ENCODE measurements around the gene OR1S1.

OR1S1 gene

GRCh38 chr11:58178444-58178843 lies 34.1 kb upstream of the OR1S1 start:
- Histone ChIP-seq H3K27ac (ENCODE audit: extremely low read depth, low read depth, low read length) (no peak overlapping the region), H3K9me3 (ENCODE audit: control insufficient read depth, insufficient read depth, low read depth, low read length) (no peaks in the 10 kb centered on the region), H3K4me3 (ENCODE audit: low read depth, low read length) (no peak overlapping the region), H3K4me1 (ENCODE audit: control insufficient read depth, insufficient read depth, low read length) (no peaks in the 10 kb centered on the region), H3K36me3 (ENCODE audit: control insufficient read depth in 2 of 2, insufficient read depth in 1 of 2, low read length in 2 of 2) (no peaks in the 10 kb centered on the region)
- CTCF ChIA-PET = interaction anchor here (1.4 kb wide), 1 partner anchor 108 kb away, joined by 3 read pairs; no protein-coding TSS in a partner anchor
- TF ChIP-seq ZNF423 (tag by site-specific recombination; IDR thresholded peaks at IDR 0.05) = no peak
- no peak for TF ChIP-seq ZNF112 (tag by site-specific recombination; IDR thresholded peaks at IDR 0.05)
- TF ChIP-seq ZNF311 (tag by site-specific recombination; IDR thresholded peaks at IDR 0.05; ENCODE audit: borderline replicate concordance) = no peak
- TF ChIP-seq ZBTB48 (tag by site-specific recombination; IDR thresholded peaks at IDR 0.05) = no peak
- TF ChIP-seq ZNF707 (tag by site-specific recombination; IDR thresholded peaks at IDR 0.05) = no peak
- no peak for TF ChIP-seq ZNF544 (tag by site-specific recombination; IDR thresholded peaks at IDR 0.05)
- no peak for TF ChIP-seq ZFP3 (tag by site-specific recombination; IDR thresholded peaks at IDR 0.05; ENCODE audit: low read depth)
- TF ChIP-seq ZNF132 (tag by site-specific recombination; IDR thresholded peaks at IDR 0.05; ENCODE audit: borderline replicate concordance) = no peak
- TF ChIP-seq ZNF768 (tag by site-specific recombination; IDR thresholded peaks at IDR 0.05) = no peak
- POLR2A ChIA-PET = no interaction called here

GRCh38 chr11:58179648-58180047 lies 32.9 kb upstream of the OR1S1 start:
- no peaks in the 10 kb centered on the region for H3K36me3 ChIP-seq (ENCODE audit: control insufficient read depth in 2 of 2, insufficient read depth in 1 of 2, low read length in 2 of 2)
- H3K4me1 ChIP-seq (ENCODE audit: control insufficient read depth, insufficient read depth, low read length) = no peaks in the 10 kb centered on the region
- no peak overlapping the region for H3K4me3 ChIP-seq (ENCODE audit: low read depth, low read length)
- no peak overlapping the region for H3K27ac ChIP-seq (ENCODE audit: extremely low read depth, low read depth, low read length)
- CTCF ChIA-PET = interaction anchor here (0.6 to 1.4 kb wide), 2 partner anchors 107 to 373 kb away, joined by 3 to 5 read pairs; no protein-coding TSS in a partner anchor
- no peaks in the 10 kb centered on the region for H3K9me3 ChIP-seq (ENCODE audit: control insufficient read depth, insufficient read depth, low read depth, low read length)
- POLR2A ChIA-PET = no interaction called here
- TF ChIP-seq GLI4 (tag by site-specific recombination; IDR thresholded peaks at IDR 0.05) (no peak), ZSCAN5A (tag by site-specific recombination; IDR thresholded peaks at IDR 0.05) (no peak), HIC1 (tag by site-specific recombination; IDR thresholded peaks at IDR 0.05) (no peak), ZNF521 (tag by site-specific recombination; IDR thresholded peaks at IDR 0.05) (no peak), GFI1B (tag by site-specific recombination; IDR thresholded peaks at IDR 0.05) (no peak), ZNF529 (tag by site-specific recombination; IDR thresholded peaks at IDR 0.05; ENCODE audit: insufficient replicate concordance) (no peak), ZNF394 (tag by site-specific recombination; IDR thresholded peaks at IDR 0.05; ENCODE audit: borderline replicate concordance) (no peak), HOXC10 (CRISPR knock-in tag; IDR thresholded peaks at IDR 0.05) (no peak), YY1 (tag by site-specific recombination; IDR thresholded peaks at IDR 0.05) (no peak), ZNF645 (tag by site-specific recombination; IDR thresholded peaks at IDR 0.05) (no peak), ZNF544 (tag by site-specific recombination; IDR thresholded peaks at IDR 0.05) (no peak), ZNF362 (tag by site-specific recombination; IDR thresholded peaks at IDR 0.05) (no peak), ZBTB7A (tag by site-specific recombination; IDR thresholded peaks at IDR 0.05; ENCODE audit: low read depth) (no peak), BCL11A (tag by site-specific recombination; IDR thresholded peaks at IDR 0.05; ENCODE audit: low read depth) (no peak), ZXDB (tag by site-specific recombination; IDR thresholded peaks at IDR 0.05) (no peak)

All from HEK293 (cell line).